Suppressor macrophage treated with lipopolysaccharide for 4 hours (primary cell): ENCODE measurements around the gene CEP70.
"Not testable (repeated sequence)": the region's sequence is repeated elsewhere in the genome, so short reads cannot be mapped to it uniquely, and the experiment has no call there.

Experiments used
- DNase-seq: peaks from one replicate; pipeline ENCODE4 v3.0.0-alpha.2; 2020

CEP70 gene

GRCh38 chr3:138591392-138591791 is 2.7 kb downstream of the CEP70 start:
- no peak for DNase-seq

GRCh38 chr3:138588445-138588844 is 5.6 kb downstream of the CEP70 start:
- DNase-seq, result no peak

GRCh38 chr3:138587374-138587773 is 6.7 kb downstream of the CEP70 start:
- no peak for DNase-seq

GRCh38 chr3:138578961-138579574 is 15.0 kb downstream of the CEP70 start:
- no peak for DNase-seq

GRCh38 chr3:138578141-138578540 is 15.9 kb downstream of the CEP70 start:
- peak; percentile 76 for DNase-seq

GRCh38 chr3:138573138-138573537 is 20.9 kb downstream of the CEP70 start:
- no peak for DNase-seq

GRCh38 chr3:138569624-138570023 is 24.4 kb downstream of the CEP70 start:
- not testable (repeated sequence) for DNase-seq

- no peak for DNase-seq
Measured at GRCh38 chr3:138569090-138569489, 25.0 kb downstream of the CEP70 start.

GRCh38 chr3:138567403-138567802 is 26.7 kb downstream of the CEP70 start:
- DNase-seq, result no peak

GRCh38 chr3:138566293-138566692 is 27.8 kb downstream of the CEP70 start:
- not testable (repeated sequence) for DNase-seq

- DNase-seq, result not testable (repeated sequence)
Measured at GRCh38 chr3:138562902-138563301, 31.2 kb downstream of the CEP70 start.

GRCh38 chr3:138560501-138560900 is 33.6 kb downstream of the CEP70 start:
- no peak for DNase-seq

GRCh38 chr3:138559134-138559533 is 34.9 kb downstream of the CEP70 start:
- DNase-seq, result no peak

GRCh38 chr3:138554775-138555174 is 39.3 kb downstream of the CEP70 start:
- DNase-seq, result not testable (repeated sequence)

- DNase-seq, result not testable (repeated sequence)
Measured at GRCh38 chr3:138550958-138551357, 43.1 kb downstream of the CEP70 start.

GRCh38 chr3:138549179-138549977 is 44.7 kb downstream of the CEP70 start:
- no peak for DNase-seq

- DNase-seq, result no peak
Measured at GRCh38 chr3:138547342-138547975, 46.6 kb downstream of the CEP70 start.

- no peak for DNase-seq
Measured at GRCh38 chr3:138544546-138544945, 49.5 kb downstream of the CEP70 start.

GRCh38 chr3:138542977-138543376 is 51.1 kb downstream of the CEP70 start:
- DNase-seq, result no peak

- DNase-seq, result no peak
Measured at GRCh38 chr3:138539352-138539751, 54.7 kb downstream of the CEP70 start.

GRCh38 chr3:138521445-138521844 is 72.6 kb downstream of the CEP70 start:
- not testable (repeated sequence) for DNase-seq

GRCh38 chr3:138513090-138513843 is 80.8 kb downstream of the CEP70 start:
- DNase-seq, result no peak

- no peak for DNase-seq
Measured at GRCh38 chr3:138511945-138512344, 82.1 kb downstream of the CEP70 start.
